Motor neuron (in vitro differentiated cells): ENCODE data around the gene DCAF17. TPM values are rescaled to one million over a fixed set of nuclear protein-coding genes. Genes with fewer than 3 reads are reported as not detected.
"Not testable (repeated sequence)": the region's sequence is repeated elsewhere in the genome, so short reads cannot be mapped to it uniquely, and the experiment has no call there.

Experiments used
- ATAC-seq, 8 experiments: fragments of 200-7000 bp; cut with Tn5 transposase; replicated peaks in 6 of 8; 2 replicates each; pipeline ENCODE4 v1.8.0; 2021; ENCODE audit warnings: mild to moderate bottlenecking in 8 of 8, moderate library complexity in 8 of 8
- H3K27ac ChIP-seq, 2 donors: fragments of 250-450 bp; sonication (Bioruptor Pico); 2 replicates each; pipeline ENCODE4 v1.9.0; 2021; ENCODE audit warnings: antibody characterized with exemption in 2 of 2, mild to moderate bottlenecking in 2 of 2, moderate library complexity in 1 of 2
- H3K4me1 ChIP-seq, 2 donors: fragments of 250-450 bp; sonication (Bioruptor Pico); replicated peaks in 1 of 2; 2 replicates each; pipeline ENCODE4 v1.6.1; 2021; ENCODE audit warnings: antibody characterized with exemption in 2 of 2, mild to moderate bottlenecking in 2 of 2, moderate library complexity in 1 of 2
- H3K4me3 ChIP-seq, 5 donors: fragments of 250-450 bp; sonication (Bioruptor Pico); 2 replicates each; pipeline ENCODE4 v1.9.0; 2021; ENCODE audit warnings: antibody characterized with exemption in 5 of 5, mild to moderate bottlenecking in 5 of 5, moderate library complexity in 4 of 5
- WGBS, 10 experiments: fragments of 450-650 bp; shearing (Covaris generic); methylation state at CpG; one replicate each; pipeline ENCODE4 v1.0.0; 2022; 5-methylcytosine and 5-hydroxymethylcytosine counted together
- in situ Hi-C, 9 experiments: fragments of 400-800 bp; cut with MboI; loops; one replicate each; pipeline ENCODE4 v1.15.0; 2021; ENCODE audit warnings: low sequenced_read_pairs in 9 of 9, low pct_unique_long_range_greater_than_20kb in 2 of 9; ENCODE audit not compliant: unreplicated experiment in 9 of 9
- total RNA-seq, 8 experiments: library from RNA; unstranded; fragments of 300-600 nt; gene quantifications; 2 replicates each; pipeline versions ENCODE4 v1.2.3 to v1.2.4, GENCODE V29; 2022

The DCAF17 gene
- total RNA-seq, 8 experiments from 2014 or later, result 12.7 to 26.5 (median 18.3) TPM

GRCh38 chr2:171412571-171413175 lies 21.4 kb upstream of the DCAF17 start:
- no peak overlapping the region for H3K27ac ChIP-seq
- H3K4me1 ChIP-seq, result no peaks in the 10 kb centered on the region
- in situ Hi-C loops, result loop anchor here in 7 of 9 experiments (10.0 to 25.0 kb wide), 4 partner anchors 425 to 450 kb away; no protein-coding TSS in a partner anchor
- 22 to 100% (median 94%) methylated on average over 1 to 2 of the region's 2 CpGs for WGBS, 10 experiments
- no peak for ATAC-seq
- no peak overlapping the region for H3K4me3 ChIP-seq

- WGBS, 10 experiments, result 80 to 100% (median 100%) methylated on average over 1 to 4 of the region's 4 CpGs; no CpG with 5 or more reads in 3 of the 10 experiments
- ATAC-seq, H3K4me1 ChIP-seq, H3K4me3 ChIP-seq, H3K27ac ChIP-seq: not testable (repeated sequence)
- in situ Hi-C loops, result loop anchor here in 7 of 9 experiments (10.0 to 25.0 kb wide), 4 partner anchors 427 to 452 kb away; no protein-coding TSS in a partner anchor
Measured at GRCh38 chr2:171414645-171415044, 19.4 kb upstream of the DCAF17 start.

GRCh38 chr2:171416009-171416926 lies 17.8 kb upstream of the DCAF17 start:
- ATAC-seq, result peak; percentile 97 to 100 (median 100)
- Histone ChIP-seq H3K4me3 (peak overlapping the region in 2 of 5 donors; percentile 3 to 15), H3K27ac (no peak overlapping the region), H3K4me1 (no peaks in the 10 kb centered on the region)
- in situ Hi-C loops, result loop anchor here in 7 of 9 experiments (10.0 to 25.0 kb wide), 4 partner anchors 429 to 454 kb away; no protein-coding TSS in a partner anchor
- 4 to 100% (median 36%) methylated on average over 1 to 7 of the region's 7 CpGs for WGBS, 10 experiments

- Histone ChIP-seq H3K4me3 (no peak overlapping the region), H3K27ac (no peak overlapping the region), H3K4me1 (no peaks in the 10 kb centered on the region)
- WGBS, 10 experiments, result 76 to 100% (median 100%) methylated on average over 1 to 2 of the region's 2 CpGs
- no peak for ATAC-seq
- in situ Hi-C loops, result loop anchor here in 7 of 9 experiments (10.0 to 25.0 kb wide), 4 partner anchors 432 to 457 kb away; no protein-coding TSS in a partner anchor
Measured at GRCh38 chr2:171419333-171419732, 14.7 kb upstream of the DCAF17 start.

- no peaks in the 10 kb centered on the region for H3K4me1 ChIP-seq
- in situ Hi-C loops, result loop anchor here in 6 of 9 experiments (10.0 to 25.0 kb wide), 3 partner anchors 434 to 459 kb away; no protein-coding TSS in a partner anchor
- 70 to 100% (median 94%) methylated on average over 1 to 3 of the region's 3 CpGs; no CpG with 5 or more reads in 2 of the 10 experiments for WGBS, 10 experiments
- ATAC-seq, result no peak
- no peak overlapping the region for H3K27ac ChIP-seq
- no peak overlapping the region for H3K4me3 ChIP-seq
Measured at GRCh38 chr2:171420728-171421563, 13.1 kb upstream of the DCAF17 start.

- not testable (repeated sequence) for H3K27ac ChIP-seq, H3K4me3 ChIP-seq, H3K4me1 ChIP-seq, ATAC-seq
- in situ Hi-C loops, result loop anchor here in 6 of 9 experiments (10.0 to 25.0 kb wide), 3 partner anchors 436 to 461 kb away; no protein-coding TSS in a partner anchor
- WGBS, 10 experiments, result 75 to 100% (median 92%) methylated on average over 1 to 2 of the region's 2 CpGs; no CpG with 5 or more reads in 3 of the 10 experiments
Measured at GRCh38 chr2:171422710-171423495, 11.1 kb upstream of the DCAF17 start.

- 75 to 100% (median 96%) methylated on average over 1 to 6 of the region's 7 CpGs; no CpG with 5 or more reads in 1 of the 10 experiments for WGBS, 10 experiments
- no peak for ATAC-seq
- Histone ChIP-seq H3K27ac (no peak overlapping the region), H3K4me3 (no peak overlapping the region), H3K4me1 (peaks cover 7 to 12% of the 10 kb centered on the region in 2 donors)
- in situ Hi-C loops, result loop anchor here in 1 of 9 experiments (25.0 kb wide), 1 partner anchor 468 kb away; no protein-coding TSS in a partner anchor
Measured at GRCh38 chr2:171430516-171431410, 3.3 kb upstream of the DCAF17 start.

GRCh38 chr2:171431677-171432167 lies 2.3 kb upstream of the DCAF17 start:
- peaks cover 7 to 12% of the 10 kb centered on the region in 2 donors for H3K4me1 ChIP-seq
- H3K27ac ChIP-seq, result no peak overlapping the region
- no peak for ATAC-seq
- in situ Hi-C loops, result loop anchor here in 1 of 9 experiments (25.0 kb wide), 1 partner anchor 469 kb away; no protein-coding TSS in a partner anchor
- no peak overlapping the region for H3K4me3 ChIP-seq
- 80 to 100% methylated on average over 1 of the region's 9 CpGs; no CpG with 5 or more reads in 8 of the 10 experiments for WGBS, 10 experiments

- Histone ChIP-seq H3K4me1 (peaks cover 7 to 12% of the 10 kb centered on the region in 2 donors), H3K27ac (no peak overlapping the region), H3K4me3 (no peak overlapping the region)
- in situ Hi-C loops, result loop anchor here in 1 of 9 experiments (25.0 kb wide), 1 partner anchor 470 kb away; no protein-coding TSS in a partner anchor
- 44 to 100% (median 80%) methylated on average over 1 to 4 of the region's 4 CpGs; no CpG with 5 or more reads in 1 of the 10 experiments for WGBS, 10 experiments
- ATAC-seq, result no peak
Measured at GRCh38 chr2:171432206-171432968, 1.6 kb upstream of the DCAF17 start.
